Neural cell (in vitro differentiated cells): ENCODE results near the gene PRXL2B. TPM values are rescaled to one million over a fixed set of nuclear protein-coding genes. Genes with fewer than 3 reads are reported as not detected.

ENCODE experiments used
- H2AFZ ChIP-seq: fragments of 200-600, 300-800 bp; sonication (generic), shearing (Covaris generic); 2 replicates; pipeline ENCODE4 v1.6.0; 2014; ENCODE audit warnings: low read depth, mild to moderate bottlenecking, antibody characterized with exemption, low read length, moderate library complexity
- H3F3A ChIP-seq: fragments of 200-600 bp; shearing (Covaris generic); 2 replicates; pipeline ENCODE4 v1.6.1; 2016; ENCODE audit warnings: mild to moderate bottlenecking, moderate library complexity, mixed read lengths, antibody characterized with exemption, low read length; ENCODE audit not compliant: insufficient read depth, poor library complexity, severe bottlenecking
- H3K27ac ChIP-seq: fragments of 200-600, 300-800 bp; sonication (generic), shearing (Covaris generic); 2 replicates; pipeline ENCODE4 v1.5.1; 2014; ENCODE audit warnings: mild to moderate bottlenecking, low read length, moderate library complexity
- H3K27me3 ChIP-seq: fragments of 300-800, 200-600 bp; sonication (generic), shearing (Covaris generic); 2 replicates; pipeline ENCODE4 v1.6.0; 2014; ENCODE audit warnings: mild to moderate bottlenecking, low read depth, low read length, moderate library complexity; ENCODE audit not compliant: insufficient read depth
- H3K36me3 ChIP-seq: fragments of 300-800, 200-600 bp; sonication (generic), shearing (Covaris generic); 2 replicates; pipeline ENCODE4 v1.5.1; 2014; ENCODE audit warnings: mild to moderate bottlenecking, antibody characterized with exemption, low read length, moderate library complexity; ENCODE audit not compliant: insufficient read depth
- H3K4me2 ChIP-seq: fragments of 300-800, 200-600 bp; sonication (generic), shearing (Covaris generic); 2 replicates; pipeline ENCODE4 v1.6.0; 2014; ENCODE audit warnings: mild to moderate bottlenecking, low read length
- H3K4me3 ChIP-seq: fragments of 300-800, 200-600 bp; sonication (generic), shearing (Covaris generic); 2 replicates; pipeline ENCODE4 v1.5.1; 2014; ENCODE audit warnings: mild to moderate bottlenecking, low read length, moderate library complexity
- H3K79me2 ChIP-seq: fragments of 200-600 bp; shearing (Covaris generic); replicated peaks from 2 replicates; pipeline ENCODE4 v1.6.0; 2014; ENCODE audit warnings: mild to moderate bottlenecking, low read length, moderate library complexity; ENCODE audit not compliant: insufficient read depth
- H3K9ac ChIP-seq: fragments of 300-800, 200-600 bp; sonication (generic), shearing (Covaris generic); 2 replicates; pipeline ENCODE4 v1.6.1; 2016; ENCODE audit warnings: mild to moderate bottlenecking, low read length, mixed read lengths
- H3K9me2 ChIP-seq: fragments of 200-600 bp; shearing (Covaris generic); 2 replicates; pipeline ENCODE4 v1.6.1; 2016; ENCODE audit warnings: mild to moderate bottlenecking, low read length, mixed read lengths; ENCODE audit not compliant: insufficient read depth
- H3K9me3 ChIP-seq: fragments of 200-600, 300-800 bp; sonication (generic), shearing (Covaris generic); 2 replicates; pipeline ENCODE4 v1.6.1; 2016; ENCODE audit warnings: mild to moderate bottlenecking, mixed run types, low read length, moderate library complexity, mixed read lengths
- H4K20me1 ChIP-seq: fragments of 200-600 bp; shearing (Covaris generic); 2 replicates; pipeline ENCODE4 v1.6.1; 2016; ENCODE audit warnings: mild to moderate bottlenecking, mixed run types; ENCODE audit not compliant: insufficient read depth
- CTCF ChIP-seq: fragments of 450-650 bp; IDR thresholded peaks from 2 replicates; pipeline ENCODE4 v1.5.1; 2014; ENCODE audit warnings: antibody characterized with exemption, mild to moderate bottlenecking, moderate library complexity; ENCODE audit not compliant: poor library complexity, severe bottlenecking
- EP300 ChIP-seq: fragments of 450-650 bp; conservative IDR thresholded peaks from 2 replicates; pipeline ENCODE4 v1.6.1; 2014; ENCODE audit warnings: antibody characterized with exemption, mild to moderate bottlenecking, moderate library complexity; ENCODE audit not compliant: poor library complexity, severe bottlenecking
- EZH2 ChIP-seq: fragments of 200-600, 300-800 bp; shearing (Covaris generic), sonication (generic); IDR thresholded peaks from 2 replicates; pipeline ENCODE4 v1.6.1; 2014; ENCODE audit warnings: antibody characterized with exemption, low read length, borderline replicate concordance, mild to moderate bottlenecking; ENCODE audit not compliant: insufficient read depth, poor library complexity, severe bottlenecking
- MXI1 ChIP-seq: fragments of 450-650 bp; conservative IDR thresholded peaks from 2 replicates; pipeline ENCODE4 v1.6.1; 2014; ENCODE audit warnings: antibody characterized with exemption, mild to moderate bottlenecking; ENCODE audit not compliant: poor library complexity, severe bottlenecking
- POLR2AphosphoS5 ChIP-seq: IDR thresholded peaks from 2 replicates; pipeline ENCODE4 v1.6.1; 2012
- RAD21 ChIP-seq: fragments of 450-650 bp; conservative IDR thresholded peaks from 2 replicates; pipeline ENCODE4 v1.6.1; 2014; ENCODE audit warnings: antibody characterized with exemption, mild to moderate bottlenecking, moderate library complexity
- REST ChIP-seq: IDR thresholded peaks from 2 replicates; pipeline ENCODE4 v1.6.1; 2012; ENCODE audit warnings: borderline replicate concordance
- SMC3 ChIP-seq: fragments of 450-650 bp; conservative IDR thresholded peaks from 2 replicates; pipeline ENCODE4 v1.6.1; 2014; ENCODE audit warnings: antibody characterized with exemption, mild to moderate bottlenecking, moderate library complexity; ENCODE audit not compliant: poor library complexity
- TAF1 ChIP-seq: IDR thresholded peaks from 2 replicates; pipeline ENCODE4 v1.6.1; 2012; ENCODE audit warnings: low read depth
- polyA plus RNA-seq: library from polyadenylated mRNA; depleted of rRNA; stranded (reverse); fragments of >200 nt; gene quantifications from 2 replicates; pipeline ENCODE4 v1.2.3, GENCODE V29; 2014

PRXL2B gene
- polyA plus RNA-seq, 1 donor from 2014 or later, result 29.0 TPM

DNA sequence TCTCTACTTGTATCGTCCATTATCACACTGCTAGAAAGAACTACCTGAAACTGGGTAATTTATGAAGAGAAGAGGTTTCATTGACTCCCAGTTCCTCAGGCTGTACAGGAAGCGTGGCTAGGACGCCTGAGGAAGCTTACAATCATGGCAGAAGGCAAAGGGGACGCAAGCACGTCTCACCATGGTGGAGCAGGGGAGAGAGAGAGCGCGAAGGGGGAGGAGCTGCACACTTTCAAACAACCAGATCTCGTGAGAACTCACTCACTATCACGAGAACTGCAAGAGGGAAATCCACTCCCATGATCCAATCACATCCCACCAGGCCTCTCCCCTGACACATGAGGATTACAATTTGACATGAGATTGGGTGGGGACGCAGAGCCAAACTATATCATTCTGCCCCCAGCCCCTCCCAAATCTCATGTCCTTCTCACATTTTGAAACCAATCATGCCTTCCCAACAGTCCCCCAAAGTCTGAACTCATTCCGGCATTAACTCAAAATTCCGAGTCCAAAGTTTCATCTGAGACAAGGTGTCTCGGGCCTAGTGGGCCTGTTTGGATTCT lies 38.2 kb downstream of the PRXL2B start:
- H4K20me1 ChIP-seq, result no peaks in the 10 kb centered on the region

GRCh38 chr1:2625311-2625710 lies 38.7 kb downstream of the PRXL2B start:
- no peaks in the 10 kb centered on the region for H3K36me3 ChIP-seq
- H3K9me3 ChIP-seq, result no peaks in the 10 kb centered on the region
- H3K9me2 ChIP-seq, result no peaks in the 10 kb centered on the region
- H2AFZ ChIP-seq, result no peak overlapping the region
- H3K4me2 ChIP-seq, result no peak overlapping the region
- no peaks in the 10 kb centered on the region for H4K20me1 ChIP-seq
- no peak overlapping the region for H3K4me3 ChIP-seq
- peaks cover 31% of the 10 kb centered on the region for H3K27me3 ChIP-seq
- H3F3A ChIP-seq, result no peaks in the 10 kb centered on the region
- H3K79me2 ChIP-seq, result no peaks in the 10 kb centered on the region
- no peak overlapping the region for H3K27ac ChIP-seq
- no peak overlapping the region for H3K9ac ChIP-seq
- TF ChIP-seq EZH2 (no peak), POLR2AphosphoS5 (no peak), REST (no peak), RAD21 (no peak), CTCF (no peak), MXI1 (no peak)

More for the DNA sequence above, 38.2 kb downstream of the PRXL2B start:
- no peaks in the 10 kb centered on the region for H3K9me2 ChIP-seq
- H3K4me2 ChIP-seq, result no peak overlapping the region
- H3F3A ChIP-seq, result no peaks in the 10 kb centered on the region
- TF ChIP-seq REST (no peak), MXI1 (no peak), EP300 (no peak), TAF1 (no peak), CTCF (no peak), POLR2AphosphoS5 (no peak), EZH2 (no peak), RAD21 (no peak), SMC3 (no peak)
- H2AFZ ChIP-seq, result no peak overlapping the region
- H3K9me3 ChIP-seq, result no peaks in the 10 kb centered on the region
- peaks cover 27% of the 10 kb centered on the region for H3K27me3 ChIP-seq
- H3K36me3 ChIP-seq, result no peaks in the 10 kb centered on the region
- H3K4me3 ChIP-seq, result no peak overlapping the region
- H3K9ac ChIP-seq, result no peak overlapping the region
- no peaks in the 10 kb centered on the region for H3K79me2 ChIP-seq
- no peak overlapping the region for H3K27ac ChIP-seq
